Esophagus squamous epithelium (tissue), 4 donors: ENCODE data around the gene PDE3A.

Experiments
- CTCF ChIP-seq, 6 experiments: fragments of 450-650 bp in 4 of 6; fragments of 200-600 bp in 2 of 6; sonication (generic) in 2 of 6; IDR thresholded peaks; one replicate each; pipeline ENCODE4 v1.5.1; 2016 to 2019; ENCODE audit warnings: antibody characterized with exemption in 6 of 6, mild to moderate bottlenecking in 4 of 6, moderate library complexity in 4 of 6
- POLR2A ChIP-seq, 4 donors: fragments of 450-650 bp; IDR thresholded peaks; one replicate each; pipeline ENCODE4 v1.6.1; 2017; ENCODE audit warnings: antibody characterized with exemption in 4 of 4, mild to moderate bottlenecking in 4 of 4, moderate library complexity in 3 of 4

- TF ChIP-seq CTCF (IDR thresholded peaks at IDR 0.05) (no peak), POLR2A (IDR thresholded peaks at IDR 0.05) (no peak)
Measured at GRCh38 chr12:20487519-20487918, 119.2 kb downstream of the PDE3A start.
